HS-27A (cell line): ENCODE results near the gene ONECUT3.

Experiments used
- DNase-seq: peaks from one replicate; pipeline ENCODE4 v3.0.0-alpha.2; 2012; ENCODE audit warnings: low read depth, missing footprints

The ONECUT3 gene

GRCh38 chr19:1739960-1740629 lies 13.2 kb upstream of the ONECUT3 start:
- DNase-seq: no peak

GRCh38 chr19:1742989-1743696 lies 10.2 kb upstream of the ONECUT3 start:
- no peak for DNase-seq

GRCh38 chr19:1744133-1744665 lies 9.1 kb upstream of the ONECUT3 start:
- DNase-seq: no peak

- DNase-seq: no peak
Measured at GRCh38 chr19:1744822-1745563, 8.3 kb upstream of the ONECUT3 start.

GRCh38 chr19:1745589-1746031 lies 7.7 kb upstream of the ONECUT3 start:
- DNase-seq: no peak

GRCh38 chr19:1746401-1747284 lies 6.7 kb upstream of the ONECUT3 start:
- no peak for DNase-seq

GRCh38 chr19:1747285-1748114 lies 5.8 kb upstream of the ONECUT3 start:
- DNase-seq: peak; percentile 95

GRCh38 chr19:1748115-1748872 lies 5.0 kb upstream of the ONECUT3 start:
- no peak for DNase-seq

GRCh38 chr19:1748873-1749341 lies 4.4 kb upstream of the ONECUT3 start:
- no peak for DNase-seq

GRCh38 chr19:1749373-1750342 lies 3.6 kb upstream of the ONECUT3 start:
- no peak for DNase-seq

- no peak for DNase-seq
Measured at GRCh38 chr19:1750343-1751021, 2.8 kb upstream of the ONECUT3 start.

- no peak for DNase-seq
Measured at GRCh38 chr19:1751367-1752008, 1.8 kb upstream of the ONECUT3 start.

- DNase-seq: no peak
Measured at GRCh38 chr19:1752009-1752756, 1.1 kb upstream of the ONECUT3 start.

GRCh38 chr19:1754018-1754635 lies 821 bp downstream of the ONECUT3 start:
- DNase-seq: no peak

- no peak for DNase-seq
Measured at GRCh38 chr19:1754636-1755466, 1.5 kb downstream of the ONECUT3 start.
